Fibroblast of lung (primary cell): ENCODE data around the gene CAMTA1. TPM values are rescaled to one million over a fixed set of nuclear protein-coding genes. Genes with fewer than 3 reads are reported as not detected.

Experiments
- DNase-seq, 2 donors: peaks; one replicate each; pipeline versions ENCODE4 v3.0.0 to v3.0.0-alpha.2; 2010; ENCODE audit warnings: low read depth in 2 of 2
- H2AFZ ChIP-seq: 2 replicates; pipeline ENCODE4 v1.5.1; 2012; ENCODE audit warnings: low read length, control low read depth, inconsistent platforms
- H3K27ac ChIP-seq: 2 replicates; pipeline ENCODE4 v1.5.1; 2011; ENCODE audit warnings: low read length, control low read depth; ENCODE audit not compliant: insufficient read depth
- H3K27me3 ChIP-seq: 2 replicates; pipeline ENCODE4 v1.5.1; 2011; ENCODE audit warnings: mild to moderate bottlenecking, low read length; ENCODE audit not compliant: control insufficient read depth, insufficient read depth
- H3K36me3 ChIP-seq: 2 replicates; pipeline ENCODE4 v1.5.1; 2011; ENCODE audit warnings: low read length; ENCODE audit not compliant: control insufficient read depth, insufficient read depth
- H3K4me1 ChIP-seq: 2 replicates; pipeline ENCODE4 v1.5.1; 2011; ENCODE audit warnings: low read length; ENCODE audit not compliant: control insufficient read depth, insufficient read depth; ENCODE audit errors: extremely low read depth
- H3K4me2 ChIP-seq: 2 replicates; pipeline ENCODE4 v1.5.1; 2011; ENCODE audit warnings: low read length, control low read depth; ENCODE audit not compliant: insufficient read depth; ENCODE audit errors: extremely low read depth
- H3K4me3 ChIP-seq, 4 experiments: fragments of 200-600 bp in 1 of 4; sonication (generic) in 1 of 4; replicated peaks in 1 of 4; 2 replicates each; pipeline ENCODE4 v1.5.1; 2011 to 2016; ENCODE audit warnings: low read length in 4 of 4, low read depth in 3 of 4, mild to moderate bottlenecking in 3 of 4, control low read depth in 2 of 4, inconsistent platforms in 1 of 4, mixed read lengths in 1 of 4; ENCODE audit not compliant: insufficient read depth in 1 of 4; ENCODE audit errors: control extremely low read depth in 1 of 4
- H3K79me2 ChIP-seq: 2 replicates; pipeline ENCODE4 v1.5.1; 2012; ENCODE audit warnings: mild to moderate bottlenecking, low read length, inconsistent platforms; ENCODE audit not compliant: control insufficient read depth, insufficient read depth
- H3K9ac ChIP-seq: 2 replicates; pipeline ENCODE4 v1.5.1; 2011; ENCODE audit warnings: mild to moderate bottlenecking, low read length, control low read depth; ENCODE audit not compliant: insufficient read depth
- H3K9me3 ChIP-seq: 2 replicates; pipeline ENCODE4 v1.5.1; 2012; ENCODE audit warnings: low read depth, low read length; ENCODE audit not compliant: control insufficient read depth, insufficient read depth
- H4K20me1 ChIP-seq: 2 replicates; pipeline ENCODE4 v1.5.1; 2011; ENCODE audit warnings: low read length; ENCODE audit not compliant: control insufficient read depth, insufficient read depth; ENCODE audit errors: extremely low read depth
- CTCF ChIP-seq, 2 donors: IDR thresholded peaks in 1 of 2; conservative IDR thresholded peaks in 1 of 2; 1 replicate in 1 of 2; 2 replicates in 1 of 2; pipeline ENCODE4 v1.5.1; 2011 to 2012; ENCODE audit warnings: low read length in 2 of 2, control low read depth in 1 of 2, inconsistent platforms in 1 of 2, low read depth in 1 of 2, mild to moderate bottlenecking in 1 of 2
- EZH2 ChIP-seq: IDR thresholded peaks from 2 replicates; pipeline ENCODE4 v1.5.1; 2012; ENCODE audit warnings: low read length, control low read depth, mild to moderate bottlenecking; ENCODE audit errors: missing control alignments
- polyA plus RNA-seq, 2 donors: library from polyadenylated mRNA; depleted of rRNA in 1 of 2; stranded (reverse) in 1 of 2; unstranded in 1 of 2; fragments of >200 nt; gene quantifications; 2 replicates each; pipeline ENCODE4 v1.2.1, GENCODE V29; 2011 to 2012; ENCODE audit warnings: missing spikeins in 1 of 2
- total RNA-seq: library from RNA; depleted of rRNA; stranded (reverse); fragments of >200 nt; gene quantifications from 2 replicates; pipeline ENCODE4 v1.2.1, GENCODE V29; 2014

CAMTA1 gene
- total and polyA plus RNA-seq, 2 donors (not counting 1 experiment from before 2014, with no cell fraction given): 47.6 to 86.0 TPM

- Histone ChIP-seq H3K27ac (no peak overlapping the region), H3K4me2 (no peak overlapping the region), H3K4me1 (no peaks in the 10 kb centered on the region), H3K9ac (no peak overlapping the region), H2AFZ (no peak overlapping the region), H3K4me3 (no peak overlapping the region), H3K36me3 (no peaks in the 10 kb centered on the region), H3K9me3 (no peaks in the 10 kb centered on the region), H3K27me3 (no peaks in the 10 kb centered on the region), H3K79me2 (no peaks in the 10 kb centered on the region), H4K20me1 (no peaks in the 10 kb centered on the region)
- no peak for DNase-seq
- TF ChIP-seq CTCF (conservative IDR thresholded peaks at IDR 0.05 in 1 of 2, IDR thresholded peaks at IDR 0.05 in 1 of 2; ENCODE audit: low read depth in 1 of 2, low read length in 2 of 2): no peak
- TF ChIP-seq EZH2: no peak
Measured at GRCh38 chr1:7558041-7558461, 772.8 kb downstream of the CAMTA1 start.

GRCh38 chr1:7558481-7558880 is 773.2 kb downstream of the CAMTA1 start:
- no peaks in the 10 kb centered on the region for H3K4me1 ChIP-seq
- no peak overlapping the region for H3K4me2 ChIP-seq
- no peaks in the 10 kb centered on the region for H3K27me3 ChIP-seq
- TF ChIP-seq CTCF (conservative IDR thresholded peaks at IDR 0.05 in 1 of 2, IDR thresholded peaks at IDR 0.05 in 1 of 2; ENCODE audit: low read depth in 1 of 2, low read length in 2 of 2) (no peak), EZH2 (no peak)
- H2AFZ ChIP-seq: no peak overlapping the region
- DNase-seq: no peak
- no peak overlapping the region for H3K9ac ChIP-seq
- H3K79me2 ChIP-seq: no peaks in the 10 kb centered on the region
- no peaks in the 10 kb centered on the region for H3K36me3 ChIP-seq
- H4K20me1 ChIP-seq: no peaks in the 10 kb centered on the region
- no peak overlapping the region for H3K4me3 ChIP-seq
- no peak overlapping the region for H3K27ac ChIP-seq
- H3K9me3 ChIP-seq: no peaks in the 10 kb centered on the region

- H3K36me3 ChIP-seq: no peaks in the 10 kb centered on the region
- no peaks in the 10 kb centered on the region for H3K79me2 ChIP-seq
- H3K4me1 ChIP-seq: no peaks in the 10 kb centered on the region
- TF ChIP-seq CTCF (conservative IDR thresholded peaks at IDR 0.05 in 1 of 2, IDR thresholded peaks at IDR 0.05 in 1 of 2; ENCODE audit: low read depth in 1 of 2, low read length in 2 of 2): no peak
- no peak for TF ChIP-seq EZH2
- DNase-seq: no peak
- no peak overlapping the region for H2AFZ ChIP-seq
- no peak overlapping the region for H3K27ac ChIP-seq
- H4K20me1 ChIP-seq: no peaks in the 10 kb centered on the region
- H3K4me3 ChIP-seq: no peak overlapping the region
- H3K9ac ChIP-seq: no peak overlapping the region
- H3K27me3 ChIP-seq: no peaks in the 10 kb centered on the region
- H3K9me3 ChIP-seq: no peaks in the 10 kb centered on the region
- H3K4me2 ChIP-seq: no peak overlapping the region
Measured at GRCh38 chr1:7558921-7559869, 773.9 kb downstream of the CAMTA1 start.
